ENCODE measurements around the gene CRYBB1.

The CRYBB1 gene

DNA sequence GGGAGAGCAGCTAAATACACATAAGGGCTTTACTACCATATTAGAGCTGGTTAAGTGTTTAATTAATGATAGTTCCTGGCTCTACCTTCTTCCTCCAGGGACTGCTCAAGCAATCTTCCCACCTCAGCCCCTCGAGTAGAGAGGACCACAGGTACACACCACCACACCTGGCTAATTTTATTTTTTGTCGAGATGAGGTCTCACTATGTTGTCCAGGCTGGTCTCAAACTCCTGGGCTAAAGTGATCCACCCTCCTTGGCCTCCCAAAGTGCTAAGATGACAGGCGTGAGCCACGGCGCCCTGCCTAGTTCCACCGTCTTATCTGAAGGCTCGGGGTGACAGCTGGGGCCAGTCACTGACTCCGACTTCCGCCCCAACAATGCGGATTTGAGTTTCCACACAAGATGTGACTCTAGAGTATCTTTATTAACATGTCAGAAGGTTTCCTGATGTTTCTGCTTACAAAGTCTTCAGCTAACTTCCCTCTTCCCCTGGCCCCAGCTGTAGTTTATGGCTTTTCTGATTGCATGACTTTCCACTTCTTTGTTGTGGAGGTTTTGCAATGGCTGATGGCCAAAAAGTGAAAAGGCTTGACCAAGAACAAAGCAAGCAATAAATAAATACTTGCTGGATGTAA, 44.7 kb downstream of the CRYBB1 start:
- Histone ChIP-seq H3K4me1 (ENCODE audit: insufficient read depth, low read length) (no peaks in the 10 kb centered on the region), H3K27ac (ENCODE audit: low read length) (no peak overlapping the region), H3K79me2 (ENCODE audit: insufficient read depth, low read length) (no peaks in the 10 kb centered on the region; the same call in 1 of the 2 replicates), H3K4me3 (ENCODE audit: low read depth in 1 of 2, low read length in 2 of 2) (no peak overlapping the region), H4K20me1 (ENCODE audit: insufficient read depth, low read length) (peaks cover 4% of the 10 kb centered on the region; the same call in 1 of the 2 replicates), H2AFZ (ENCODE audit: low read depth, low read length) (no peak overlapping the region), H3K9ac (ENCODE audit: low read depth, low read length) (no peak overlapping the region), H3K4me2 (ENCODE audit: insufficient read depth, low read length) (no peak overlapping the region), H3K9me3 (ENCODE audit: insufficient read depth, low read length, severe bottlenecking) (no peaks in the 10 kb centered on the region), H3K27me3 (ENCODE audit: insufficient read depth, low read length, poor library complexity) (no peaks in the 10 kb centered on the region), H3K36me3 (ENCODE audit: insufficient read depth, low read length) (no peaks in the 10 kb centered on the region)
- ATAC-seq (ENCODE audit: insufficient read depth, low read depth) (no peak), DNase-seq (no peak)
- TF ChIP-seq EZH2 (IDR thresholded peaks at IDR 0.05; ENCODE audit: borderline replicate concordance, low read depth, low read length, severe bottlenecking) (no peak), CTCF (IDR thresholded peaks at IDR 0.05; ENCODE audit: borderline replicate concordance, extremely low read depth, low read length, poor library complexity, severe bottlenecking) (no peak)

DNA sequence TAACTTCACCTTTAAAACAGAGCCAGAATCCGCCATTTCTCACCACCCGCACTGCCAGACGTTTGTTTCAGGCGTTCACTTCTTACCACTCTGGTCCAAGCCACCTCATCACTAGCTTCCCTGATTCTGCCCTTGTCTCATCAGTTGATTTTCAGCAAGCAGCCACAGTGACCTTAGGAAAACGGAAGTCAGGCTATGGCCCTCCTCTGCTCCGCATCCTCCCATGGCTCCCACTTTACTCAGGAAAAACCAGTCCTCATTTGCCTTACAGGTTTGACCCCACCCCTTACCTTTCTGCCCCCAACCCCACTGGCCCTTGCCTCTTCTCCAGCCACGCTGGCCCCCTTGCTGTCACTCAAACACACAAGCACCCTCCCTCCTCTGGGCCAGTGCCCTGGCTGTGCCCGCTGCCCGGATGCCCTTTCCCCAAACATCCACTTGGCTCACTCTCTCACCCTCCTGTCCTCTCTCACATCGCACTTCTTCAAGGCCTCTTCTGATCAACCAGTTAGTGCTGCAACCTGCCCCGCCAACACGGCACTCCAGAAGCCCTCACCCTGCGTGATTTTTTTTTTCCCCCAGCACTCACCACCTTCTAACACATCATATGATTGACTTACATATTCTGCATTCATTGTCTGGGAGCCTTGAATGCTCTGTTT, 46.8 kb downstream of the CRYBB1 start:
- H3K27ac ChIP-seq (ENCODE audit: low read length), result no peak overlapping the region
- no peak overlapping the region for H3K4me2 ChIP-seq (ENCODE audit: insufficient read depth, low read length)
- H4K20me1 ChIP-seq (ENCODE audit: insufficient read depth, low read length), result peaks cover 6% of the 10 kb centered on the region; the same call in 1 of the 2 replicates
- H3K27me3 ChIP-seq (ENCODE audit: insufficient read depth, low read length, poor library complexity), result no peaks in the 10 kb centered on the region
- no peak overlapping the region for H3K9ac ChIP-seq (ENCODE audit: low read depth, low read length)
- ATAC-seq (ENCODE audit: insufficient read depth, low read depth) (no peak), DNase-seq (no peak)
- H3K4me1 ChIP-seq (ENCODE audit: insufficient read depth, low read length), result no peaks in the 10 kb centered on the region
- H3K4me3 ChIP-seq (ENCODE audit: low read depth in 1 of 2, low read length in 2 of 2), result no peak overlapping the region
- TF ChIP-seq CTCF (IDR thresholded peaks at IDR 0.05; ENCODE audit: borderline replicate concordance, extremely low read depth, low read length, poor library complexity, severe bottlenecking) (no peak), EZH2 (IDR thresholded peaks at IDR 0.05; ENCODE audit: borderline replicate concordance, low read depth, low read length, severe bottlenecking) (no peak)
- H3K36me3 ChIP-seq (ENCODE audit: insufficient read depth, low read length), result no peaks in the 10 kb centered on the region
- H3K9me3 ChIP-seq (ENCODE audit: insufficient read depth, low read length, severe bottlenecking), result no peaks in the 10 kb centered on the region
- H3K79me2 ChIP-seq (ENCODE audit: insufficient read depth, low read length), result no peaks in the 10 kb centered on the region
- no peak overlapping the region for H2AFZ ChIP-seq (ENCODE audit: low read depth, low read length)

DNA sequence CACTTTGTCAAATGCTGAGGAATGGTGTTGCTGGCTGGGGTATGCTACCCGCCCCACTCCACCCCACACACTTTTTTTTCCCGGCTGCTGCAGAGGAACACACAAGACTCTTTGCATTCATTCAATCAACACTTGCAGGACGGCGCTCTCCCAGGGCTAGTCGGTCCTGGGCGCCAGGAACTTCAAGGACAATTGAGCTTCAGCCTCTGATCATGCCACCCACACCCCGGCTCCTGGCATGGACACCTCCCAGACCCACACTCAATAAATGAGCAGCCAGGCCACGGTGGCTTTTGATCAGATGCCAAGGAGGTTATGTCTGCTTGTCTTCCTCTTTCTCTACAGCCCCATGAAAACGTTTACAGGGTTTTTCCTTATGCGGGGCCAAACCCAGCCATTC, 47.7 kb downstream of the CRYBB1 start:
- Histone ChIP-seq H3K9ac (ENCODE audit: low read depth, low read length) (no peak overlapping the region), H3K4me1 (ENCODE audit: insufficient read depth, low read length) (no peaks in the 10 kb centered on the region), H3K4me2 (ENCODE audit: insufficient read depth, low read length) (no peak overlapping the region), H3K9me3 (ENCODE audit: insufficient read depth, low read length, severe bottlenecking) (no peaks in the 10 kb centered on the region), H3K27me3 (ENCODE audit: insufficient read depth, low read length, poor library complexity) (no peaks in the 10 kb centered on the region), H3K36me3 (ENCODE audit: insufficient read depth, low read length) (no peaks in the 10 kb centered on the region), H4K20me1 (ENCODE audit: insufficient read depth, low read length) (peaks cover 10% of the 10 kb centered on the region; the same call in 1 of the 2 replicates), H2AFZ (ENCODE audit: low read depth, low read length) (no peak overlapping the region), H3K27ac (ENCODE audit: low read length) (no peak overlapping the region), H3K79me2 (ENCODE audit: insufficient read depth, low read length) (no peaks in the 10 kb centered on the region), H3K4me3 (ENCODE audit: low read depth in 1 of 2, low read length in 2 of 2) (no peak overlapping the region)
- DNase-seq, result no peak
- no peak for ATAC-seq (ENCODE audit: insufficient read depth, low read depth)
- TF ChIP-seq EZH2 (IDR thresholded peaks at IDR 0.05; ENCODE audit: borderline replicate concordance, low read depth, low read length, severe bottlenecking) (no peak), CTCF (IDR thresholded peaks at IDR 0.05; ENCODE audit: borderline replicate concordance, extremely low read depth, low read length, poor library complexity, severe bottlenecking) (no peak)

Data from DND-41 (cell line).